Cardiac fibroblast (primary cell): ENCODE measurements around the gene ANO6.
A peak's percentile ranks its signal among the peaks of the same experiment; 100 is the strongest.

ENCODE experiments used
- DNase-seq, 2 donors: peaks; one replicate each; pipeline versions ENCODE4 v3.0.0 to v3.0.0-alpha.2; 2010; ENCODE audit warnings: low read depth in 2 of 2
- H3K4me3 ChIP-seq, 2 donors: replicated peaks in 1 of 2; 1 replicate in 1 of 2; 2 replicates in 1 of 2; pipeline ENCODE4 v1.5.1; 2011; ENCODE audit warnings: low read depth in 2 of 2, low read length in 2 of 2, mild to moderate bottlenecking in 2 of 2, moderate library complexity in 1 of 2
- TF ChIP-seq, protein P1 (sequence below): IDR thresholded peaks from one replicate; pipeline ENCODE4 v1.5.1; 2011; ENCODE audit warnings: low read depth, mild to moderate bottlenecking, low read length, inconsistent platforms

Gene ANO6

DNA sequence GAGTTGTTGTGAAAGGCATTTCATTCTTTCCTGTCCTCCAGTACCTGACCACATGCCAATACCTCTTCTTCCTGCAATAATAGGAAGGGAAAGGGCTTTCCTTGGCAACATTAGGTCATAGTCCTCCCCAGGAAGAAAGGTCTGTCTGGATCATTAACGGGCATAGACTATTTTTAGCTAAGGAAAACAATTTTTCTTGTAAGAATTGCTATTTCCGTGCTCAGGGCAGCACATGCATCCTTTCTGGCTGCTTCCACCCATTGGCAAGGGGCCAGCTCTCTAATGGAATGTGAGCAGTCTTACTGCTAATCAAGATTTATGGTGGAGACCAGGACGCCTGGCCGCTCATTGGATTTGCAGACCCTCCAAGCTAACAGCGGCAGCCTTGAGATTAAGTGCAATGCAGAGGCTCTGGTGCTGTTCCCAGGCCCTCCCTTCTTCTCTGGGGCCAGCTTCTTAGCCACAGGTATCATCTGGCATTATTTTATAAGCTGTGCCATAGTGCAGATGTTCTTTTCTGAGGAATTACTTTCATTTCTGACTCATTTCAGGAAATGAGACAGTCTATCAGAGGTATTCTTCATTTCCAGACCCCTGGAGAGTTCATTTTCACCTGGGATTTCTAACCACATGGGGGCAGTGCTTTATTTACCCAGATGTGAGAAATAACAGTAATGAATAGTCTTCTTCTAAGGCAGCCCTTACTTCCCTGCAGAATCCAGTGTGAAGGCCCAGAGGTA, 52.9 kb downstream of the ANO6 start:
- peak overlapping the region; percentile 2 to 15 for H3K4me3 ChIP-seq
- DNase-seq, result peak; percentile 93 to 96
- TF ChIP-seq, protein P1, sequence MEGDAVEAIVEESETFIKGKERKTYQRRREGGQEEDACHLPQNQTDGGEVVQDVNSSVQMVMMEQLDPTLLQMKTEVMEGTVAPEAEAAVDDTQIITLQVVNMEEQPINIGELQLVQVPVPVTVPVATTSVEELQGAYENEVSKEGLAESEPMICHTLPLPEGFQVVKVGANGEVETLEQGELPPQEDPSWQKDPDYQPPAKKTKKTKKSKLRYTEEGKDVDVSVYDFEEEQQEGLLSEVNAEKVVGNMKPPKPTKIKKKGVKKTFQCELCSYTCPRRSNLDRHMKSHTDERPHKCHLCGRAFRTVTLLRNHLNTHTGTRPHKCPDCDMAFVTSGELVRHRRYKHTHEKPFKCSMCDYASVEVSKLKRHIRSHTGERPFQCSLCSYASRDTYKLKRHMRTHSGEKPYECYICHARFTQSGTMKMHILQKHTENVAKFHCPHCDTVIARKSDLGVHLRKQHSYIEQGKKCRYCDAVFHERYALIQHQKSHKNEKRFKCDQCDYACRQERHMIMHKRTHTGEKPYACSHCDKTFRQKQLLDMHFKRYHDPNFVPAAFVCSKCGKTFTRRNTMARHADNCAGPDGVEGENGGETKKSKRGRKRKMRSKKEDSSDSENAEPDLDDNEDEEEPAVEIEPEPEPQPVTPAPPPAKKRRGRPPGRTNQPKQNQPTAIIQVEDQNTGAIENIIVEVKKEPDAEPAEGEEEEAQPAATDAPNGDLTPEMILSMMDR, result peak; percentile 45

DNA sequence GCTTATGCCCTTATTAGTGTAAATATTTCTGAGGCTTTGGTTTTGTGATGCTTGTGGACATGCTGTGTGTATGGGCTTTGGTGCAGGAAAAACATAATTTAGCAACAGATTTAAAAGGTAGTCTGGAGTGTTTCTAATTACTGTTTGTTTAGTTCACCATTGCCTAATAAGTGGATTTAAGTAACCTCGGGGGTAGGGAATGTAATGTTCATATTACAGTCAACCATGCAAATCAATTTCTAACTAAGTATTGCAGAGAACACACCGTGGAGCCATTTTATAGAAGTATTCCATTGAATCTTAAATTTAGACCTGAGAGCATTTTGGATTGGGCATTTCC, 53.5 kb downstream of the ANO6 start:
- no peak overlapping the region for H3K4me3 ChIP-seq
- no peak for DNase-seq
- TF ChIP-seq, protein P1, result no peak

DNA sequence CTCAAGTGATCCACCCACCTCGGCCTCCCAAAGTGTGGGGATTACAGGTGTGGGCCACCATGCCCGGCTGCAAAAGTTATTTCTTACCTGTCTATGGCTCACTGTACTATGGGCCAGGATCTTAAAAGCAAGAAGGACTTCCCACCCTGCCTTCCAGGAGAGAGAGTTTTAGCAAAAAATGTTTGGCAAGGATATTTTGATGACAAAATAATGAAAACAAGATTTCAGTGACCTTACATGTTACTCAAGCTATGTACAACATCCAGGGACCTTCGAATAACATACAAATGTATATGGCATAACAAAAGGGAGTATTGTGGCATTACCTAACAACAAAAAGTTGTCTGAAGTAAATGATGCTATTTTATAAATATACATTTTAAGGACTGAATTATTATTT, 55.1 kb downstream of the ANO6 start:
- H3K4me3 ChIP-seq, result no peak overlapping the region

DNA sequence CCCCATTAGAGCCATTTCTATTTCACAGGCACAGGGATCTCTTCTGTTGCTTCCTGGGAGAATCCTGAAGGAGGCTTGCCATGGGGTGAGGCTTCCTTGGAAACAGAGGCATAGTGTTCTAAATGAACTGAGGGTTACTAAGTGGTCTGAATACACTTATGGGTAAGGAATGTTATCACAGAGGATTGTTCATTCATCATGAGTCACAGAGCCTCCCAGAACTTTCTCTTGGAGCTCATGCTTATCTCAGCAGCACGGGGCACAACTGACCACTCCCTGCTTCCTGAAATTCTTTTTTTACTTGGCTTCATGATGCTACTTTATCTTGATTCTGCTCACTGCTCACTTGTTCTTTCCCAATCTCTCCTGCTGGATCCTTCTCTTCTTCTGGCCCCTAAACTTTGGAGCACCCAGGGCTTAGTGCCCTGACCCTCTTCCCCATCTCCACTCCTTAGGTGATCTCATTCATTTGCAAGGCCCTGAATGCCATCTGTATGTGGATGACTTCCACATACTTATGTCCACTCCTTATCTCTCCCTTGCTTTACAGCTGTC, 57.9 kb downstream of the ANO6 start:
- TF ChIP-seq, protein P1, result no peak
- no peak overlapping the region for H3K4me3 ChIP-seq
- DNase-seq, result peak; percentile 95 to 97

More for the DNA sequence above, 55.1 kb downstream of the ANO6 start:
- TF ChIP-seq, protein P1, result no peak
- no peak for DNase-seq

GRCh38 chr12:45276154-45276755, 60.4 kb downstream of the ANO6 start:
- no peak overlapping the region for H3K4me3 ChIP-seq
- no peak for DNase-seq
- TF ChIP-seq, protein P1, result no peak

- H3K4me3 ChIP-seq, result no peak overlapping the region
- TF ChIP-seq, protein P1, result no peak
- DNase-seq, result peak in 1 of 2 donors; percentile 25
These were observed 62.6 kb downstream of the ANO6 start for GRCh38 chr12:45278447-45278846.
